Osteocyte (in vitro differentiated cells): ENCODE measurements around the gene RNF149. TPM values are rescaled to one million over a fixed set of nuclear protein-coding genes. Genes with fewer than 3 reads are reported as not detected.

Source experiments
- DNase-seq: peaks from one replicate; pipeline ENCODE4 v3.0.0; 2021; ENCODE audit warnings: mixed read lengths; ENCODE audit not compliant: unreplicated experiment; ENCODE audit errors: extremely low spot score
- H3K27ac Mint-ChIP-seq: one replicate; pipeline ENCODE4 v1.8.0; 2021; ENCODE audit warnings: mild to moderate bottlenecking, mixed read lengths; ENCODE audit not compliant: unreplicated experiment
- H3K27me3 Mint-ChIP-seq: one replicate; pipeline ENCODE4 v1.8.0; 2021; ENCODE audit warnings: mixed read lengths; ENCODE audit not compliant: unreplicated experiment
- H3K36me3 Mint-ChIP-seq: one replicate; pipeline ENCODE4 v1.8.0; 2021; ENCODE audit warnings: mixed read lengths; ENCODE audit not compliant: unreplicated experiment
- H3K4me1 Mint-ChIP-seq: one replicate; pipeline ENCODE4 v1.8.0; 2021; ENCODE audit warnings: mixed read lengths; ENCODE audit not compliant: unreplicated experiment
- H3K4me3 Mint-ChIP-seq: one replicate; pipeline ENCODE4 v1.8.0; 2021; ENCODE audit warnings: mild to moderate bottlenecking, moderate library complexity, mixed read lengths; ENCODE audit not compliant: unreplicated experiment
- H3K9me3 Mint-ChIP-seq: one replicate; pipeline ENCODE4 v1.8.0; 2021; ENCODE audit warnings: mixed read lengths; ENCODE audit not compliant: unreplicated experiment
- total RNA-seq: library from RNA; stranded (reverse); gene quantifications from 2 replicates; pipeline ENCODE4 v1.2.1, GENCODE V29; 2021
- TF ChIP-seq, protein P1 (sequence below): fragments of 200-600 bp; sonication (generic); IDR thresholded peaks from 2 replicates; pipeline ENCODE4 v1.5.0; 2021; ENCODE audit warnings: antibody characterized with exemption, mild to moderate bottlenecking, moderate library complexity

The RNF149 gene
- total RNA-seq, 1 donor from 2014 or later: 31.8 TPM

- DNase-seq: no peak
- H3K27ac Mint-ChIP-seq: no peak overlapping the region
- no peaks in the 10 kb centered on the region for H3K27me3 Mint-ChIP-seq
- H3K4me1 Mint-ChIP-seq: peaks cover 6% of the 10 kb centered on the region
- no peaks in the 10 kb centered on the region for H3K9me3 Mint-ChIP-seq
- TF ChIP-seq, protein P1, sequence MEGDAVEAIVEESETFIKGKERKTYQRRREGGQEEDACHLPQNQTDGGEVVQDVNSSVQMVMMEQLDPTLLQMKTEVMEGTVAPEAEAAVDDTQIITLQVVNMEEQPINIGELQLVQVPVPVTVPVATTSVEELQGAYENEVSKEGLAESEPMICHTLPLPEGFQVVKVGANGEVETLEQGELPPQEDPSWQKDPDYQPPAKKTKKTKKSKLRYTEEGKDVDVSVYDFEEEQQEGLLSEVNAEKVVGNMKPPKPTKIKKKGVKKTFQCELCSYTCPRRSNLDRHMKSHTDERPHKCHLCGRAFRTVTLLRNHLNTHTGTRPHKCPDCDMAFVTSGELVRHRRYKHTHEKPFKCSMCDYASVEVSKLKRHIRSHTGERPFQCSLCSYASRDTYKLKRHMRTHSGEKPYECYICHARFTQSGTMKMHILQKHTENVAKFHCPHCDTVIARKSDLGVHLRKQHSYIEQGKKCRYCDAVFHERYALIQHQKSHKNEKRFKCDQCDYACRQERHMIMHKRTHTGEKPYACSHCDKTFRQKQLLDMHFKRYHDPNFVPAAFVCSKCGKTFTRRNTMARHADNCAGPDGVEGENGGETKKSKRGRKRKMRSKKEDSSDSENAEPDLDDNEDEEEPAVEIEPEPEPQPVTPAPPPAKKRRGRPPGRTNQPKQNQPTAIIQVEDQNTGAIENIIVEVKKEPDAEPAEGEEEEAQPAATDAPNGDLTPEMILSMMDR: no peak
- H3K4me3 Mint-ChIP-seq: no peak overlapping the region
- peaks cover 46% of the 10 kb centered on the region for H3K36me3 Mint-ChIP-seq
Observed at GRCh38 chr2:101272045-101272784, 36.3 kb downstream of the RNF149 start.

GRCh38 chr2:101270700-101271259 lies 37.7 kb downstream of the RNF149 start:
- peaks cover 6% of the 10 kb centered on the region for H3K4me1 Mint-ChIP-seq
- TF ChIP-seq, protein P1: no peak
- no peaks in the 10 kb centered on the region for H3K27me3 Mint-ChIP-seq
- no peaks in the 10 kb centered on the region for H3K9me3 Mint-ChIP-seq
- H3K27ac Mint-ChIP-seq: no peak overlapping the region
- DNase-seq: no peak
- H3K4me3 Mint-ChIP-seq: no peak overlapping the region
- H3K36me3 Mint-ChIP-seq: peaks cover 50% of the 10 kb centered on the region

DNA sequence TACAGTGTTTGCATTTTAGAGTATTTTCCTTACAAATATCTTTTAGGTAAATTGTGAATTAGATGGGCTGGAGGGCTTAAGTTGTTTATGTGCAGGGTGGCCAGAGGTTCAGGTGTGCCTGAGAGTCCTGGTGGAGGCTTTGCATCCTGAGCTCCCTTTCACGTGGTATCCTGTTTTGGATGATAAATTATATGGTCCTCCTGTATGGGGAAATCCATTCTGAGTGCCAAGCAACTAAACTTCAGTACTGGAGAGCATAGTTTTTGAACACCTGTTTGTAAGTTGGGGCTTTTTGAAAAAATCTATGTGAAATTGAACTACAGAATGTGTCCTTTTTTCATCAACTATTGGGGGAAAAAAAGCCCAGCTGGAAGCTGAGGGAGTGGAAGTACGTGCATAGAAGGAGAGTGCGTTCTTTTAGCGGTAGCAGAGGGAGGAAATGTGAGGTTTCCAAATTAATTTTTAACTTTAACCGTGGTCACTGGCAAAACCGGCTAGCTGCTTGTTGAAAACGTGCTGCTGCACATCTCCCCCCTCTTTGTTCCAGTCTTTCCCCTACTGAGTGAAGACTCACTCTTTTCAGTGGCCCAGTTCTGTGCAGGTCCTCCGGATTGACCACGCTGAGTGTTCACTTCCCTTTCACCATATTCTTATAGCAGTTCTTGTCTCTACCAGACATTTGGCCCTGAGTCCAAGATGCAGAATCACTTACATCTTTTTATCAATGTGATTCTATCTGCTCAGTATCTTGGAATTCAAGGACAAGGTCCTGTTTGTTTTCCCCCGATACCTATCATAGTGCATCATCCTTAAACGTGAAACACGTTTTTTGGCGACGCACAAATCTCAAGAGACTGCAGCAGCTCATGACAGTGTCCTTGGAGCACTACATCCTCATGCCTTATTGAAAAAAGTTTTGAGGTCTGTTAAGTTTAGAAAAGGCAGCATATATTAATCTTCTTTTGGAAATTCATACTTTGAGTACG lies 40.5 kb downstream of the RNF149 start:
- H3K4me1 Mint-ChIP-seq: peaks cover 6% of the 10 kb centered on the region
- no peak overlapping the region for H3K4me3 Mint-ChIP-seq
- no peak for DNase-seq
- H3K27me3 Mint-ChIP-seq: no peaks in the 10 kb centered on the region
- peaks cover 54% of the 10 kb centered on the region for H3K36me3 Mint-ChIP-seq
- H3K27ac Mint-ChIP-seq: peak overlapping the region; percentile 43
- H3K9me3 Mint-ChIP-seq: no peaks in the 10 kb centered on the region
- TF ChIP-seq, protein P1: no peak

DNA sequence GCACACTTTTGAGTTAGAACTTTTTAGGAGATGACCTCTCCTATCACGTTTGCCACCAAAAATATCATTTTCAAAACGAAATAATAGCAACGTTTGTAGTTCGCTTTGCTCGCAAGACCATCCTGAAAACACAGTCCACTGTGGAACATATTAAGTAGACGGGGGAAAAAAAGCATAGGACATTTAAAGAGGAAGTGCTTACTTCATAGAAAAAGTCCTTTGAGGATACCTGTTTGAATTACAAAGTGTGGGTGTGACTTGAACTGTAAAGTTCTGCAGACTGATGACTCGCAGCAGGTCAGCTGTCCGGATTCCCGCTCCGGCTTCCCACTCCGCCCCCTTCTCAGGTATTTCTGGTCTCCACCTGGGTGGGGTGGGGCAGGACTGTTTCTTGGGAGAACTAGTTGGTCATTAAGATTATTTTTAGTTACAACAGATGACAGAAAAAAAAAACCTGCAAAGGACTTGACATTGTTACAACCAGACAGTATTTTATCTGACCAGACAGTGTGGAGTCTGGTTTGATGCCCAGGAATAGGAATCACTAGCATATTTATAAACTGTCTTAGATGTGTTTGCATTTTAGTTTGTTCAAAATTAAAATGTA lies 42.5 kb downstream of the RNF149 start:
- no peak for DNase-seq
- H3K4me1 Mint-ChIP-seq: peaks cover 6% of the 10 kb centered on the region
- no peaks in the 10 kb centered on the region for H3K9me3 Mint-ChIP-seq
- TF ChIP-seq, protein P1: no peak
- no peak overlapping the region for H3K27ac Mint-ChIP-seq
- no peaks in the 10 kb centered on the region for H3K27me3 Mint-ChIP-seq
- H3K36me3 Mint-ChIP-seq: peaks cover 53% of the 10 kb centered on the region
- no peak overlapping the region for H3K4me3 Mint-ChIP-seq
